ENCODE data around the gene ADRA2C. TPM values are rescaled to one million over a fixed set of nuclear protein-coding genes. Genes with fewer than 3 reads are reported as not detected.

The ADRA2C gene
- total RNA-seq, 1 donor from 2014 or later, result 1.0 TPM

- Histone ChIP-seq H3K9me3 (ENCODE audit: control insufficient read depth in 3 of 3, low read length in 3 of 3) (peaks cover 0 to 3% (median 0%) of the 10 kb centered on the region in 3 donors), H3K27ac (ENCODE audit: low read depth, low read length) (no peak overlapping the region), H3K27me3 (ENCODE audit: control insufficient read depth in 3 of 3, insufficient read depth in 3 of 3, low read length in 3 of 3) (peaks cover 73 to 83% (median 83%) of the 10 kb centered on the region in 3 donors), H3K9ac (ENCODE audit: low read depth in 1 of 3, low read length in 3 of 3) (no peak overlapping the region), H3K4me1 (ENCODE audit: control insufficient read depth in 3 of 3, insufficient read depth in 3 of 3, low read length in 3 of 3) (no peaks in the 10 kb centered on the region), H3K36me3 (ENCODE audit: control insufficient read depth in 3 of 3, insufficient read depth in 3 of 3, low read length in 3 of 3) (no peaks in the 10 kb centered on the region), H3K4me3 (ENCODE audit: low read length in 3 of 3) (no peak overlapping the region)
Measured at GRCh38 chr4:3773552-3774001, 7.4 kb downstream of the ADRA2C start.

GRCh38 chr4:3774253-3774883, 8.2 kb downstream of the ADRA2C start:
- Histone ChIP-seq H3K27me3 (ENCODE audit: control insufficient read depth in 3 of 3, insufficient read depth in 3 of 3, low read length in 3 of 3) (peaks cover 66 to 79% (median 75%) of the 10 kb centered on the region in 3 donors), H3K4me1 (ENCODE audit: control insufficient read depth in 3 of 3, insufficient read depth in 3 of 3, low read length in 3 of 3) (no peaks in the 10 kb centered on the region), H3K9me3 (ENCODE audit: control insufficient read depth in 3 of 3, low read length in 3 of 3) (peaks cover 0 to 3% (median 0%) of the 10 kb centered on the region in 3 donors), H3K27ac (ENCODE audit: low read depth, low read length) (no peak overlapping the region), H3K36me3 (ENCODE audit: control insufficient read depth in 3 of 3, insufficient read depth in 3 of 3, low read length in 3 of 3) (no peaks in the 10 kb centered on the region), H3K4me3 (ENCODE audit: low read length in 3 of 3) (no peak overlapping the region), H3K9ac (ENCODE audit: low read depth in 1 of 3, low read length in 3 of 3) (no peak overlapping the region)

GRCh38 chr4:3775005-3775404, 8.8 kb downstream of the ADRA2C start:
- Histone ChIP-seq H3K9me3 (ENCODE audit: control insufficient read depth in 3 of 3, low read length in 3 of 3) (peaks cover 0 to 3% (median 0%) of the 10 kb centered on the region in 3 donors), H3K27ac (ENCODE audit: low read depth, low read length) (no peak overlapping the region), H3K9ac (ENCODE audit: low read depth in 1 of 3, low read length in 3 of 3) (no peak overlapping the region), H3K36me3 (ENCODE audit: control insufficient read depth in 3 of 3, insufficient read depth in 3 of 3, low read length in 3 of 3) (no peaks in the 10 kb centered on the region), H3K4me3 (ENCODE audit: low read length in 3 of 3) (no peak overlapping the region), H3K27me3 (ENCODE audit: control insufficient read depth in 3 of 3, insufficient read depth in 3 of 3, low read length in 3 of 3) (peaks cover 59 to 76% (median 70%) of the 10 kb centered on the region in 3 donors), H3K4me1 (ENCODE audit: control insufficient read depth in 3 of 3, insufficient read depth in 3 of 3, low read length in 3 of 3) (no peaks in the 10 kb centered on the region)

GRCh38 chr4:3775576-3775975, 9.4 kb downstream of the ADRA2C start:
- Histone ChIP-seq H3K9ac (ENCODE audit: low read depth in 1 of 3, low read length in 3 of 3) (no peak overlapping the region), H3K4me3 (ENCODE audit: low read length in 3 of 3) (no peak overlapping the region), H3K4me1 (ENCODE audit: control insufficient read depth in 3 of 3, insufficient read depth in 3 of 3, low read length in 3 of 3) (no peaks in the 10 kb centered on the region), H3K27ac (ENCODE audit: low read depth, low read length) (no peak overlapping the region), H3K27me3 (ENCODE audit: control insufficient read depth in 3 of 3, insufficient read depth in 3 of 3, low read length in 3 of 3) (peaks cover 54 to 76% (median 70%) of the 10 kb centered on the region in 3 donors), H3K9me3 (ENCODE audit: control insufficient read depth in 3 of 3, low read length in 3 of 3) (peaks cover 0 to 3% (median 0%) of the 10 kb centered on the region in 3 donors), H3K36me3 (ENCODE audit: control insufficient read depth in 3 of 3, insufficient read depth in 3 of 3, low read length in 3 of 3) (no peaks in the 10 kb centered on the region)

DNA sequence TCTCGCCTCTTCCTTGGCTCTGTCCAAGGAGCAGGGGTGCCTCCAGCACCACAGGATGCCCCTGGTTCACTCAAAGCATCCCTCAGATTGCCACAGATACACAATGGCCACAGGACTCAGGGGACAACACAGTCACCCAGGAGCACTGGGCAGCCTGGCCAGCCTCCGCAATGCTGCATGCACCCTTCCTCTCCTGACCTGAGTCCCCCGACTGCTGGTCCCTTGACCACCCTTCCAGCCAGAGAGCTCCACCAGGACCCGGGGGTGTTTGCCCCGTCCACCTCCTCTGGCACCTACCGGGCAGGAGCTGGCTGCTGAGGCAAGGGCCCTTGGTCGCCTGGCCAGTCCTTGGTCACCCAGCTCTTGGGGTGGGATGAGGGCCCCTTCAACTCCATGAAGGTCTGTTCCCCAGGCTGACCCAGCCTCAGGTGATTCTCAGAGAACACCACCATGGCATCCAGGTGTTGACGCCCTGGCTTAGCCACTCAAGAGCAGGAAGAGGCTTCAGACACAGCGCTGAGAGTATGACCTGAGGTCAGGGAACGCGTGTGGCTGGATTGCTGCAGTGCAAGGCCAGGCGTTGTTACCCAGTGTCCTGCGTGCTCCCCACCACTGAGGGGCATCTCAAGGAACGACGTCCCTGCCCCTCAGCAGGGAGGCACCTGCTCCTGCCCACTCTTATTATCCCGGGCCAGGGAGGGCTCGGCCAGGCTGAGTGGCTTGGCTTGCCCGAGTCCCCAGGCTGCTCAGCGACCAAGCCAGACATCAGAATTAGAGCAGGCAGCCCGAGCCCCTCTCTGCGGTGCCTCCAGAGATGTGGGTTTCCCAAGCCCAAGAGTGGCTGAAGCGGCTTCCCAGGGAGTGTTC, 10.2 kb downstream of the ADRA2C start:
- H3K4me3 ChIP-seq (ENCODE audit: low read length in 3 of 3), result no peak overlapping the region
- H3K27ac ChIP-seq (ENCODE audit: low read depth, low read length), result no peak overlapping the region
- H3K9ac ChIP-seq (ENCODE audit: low read depth in 1 of 3, low read length in 3 of 3), result no peak overlapping the region
- peaks cover 0 to 3% (median 0%) of the 10 kb centered on the region in 3 donors for H3K9me3 ChIP-seq (ENCODE audit: control insufficient read depth in 3 of 3, low read length in 3 of 3)
- no peaks in the 10 kb centered on the region for H3K36me3 ChIP-seq (ENCODE audit: control insufficient read depth in 3 of 3, insufficient read depth in 3 of 3, low read length in 3 of 3)
- no peaks in the 10 kb centered on the region for H3K4me1 ChIP-seq (ENCODE audit: control insufficient read depth in 3 of 3, insufficient read depth in 3 of 3, low read length in 3 of 3)
- peaks cover 46 to 72% (median 65%) of the 10 kb centered on the region in 3 donors for H3K27me3 ChIP-seq (ENCODE audit: control insufficient read depth in 3 of 3, insufficient read depth in 3 of 3, low read length in 3 of 3)

- Histone ChIP-seq H3K36me3 (ENCODE audit: control insufficient read depth in 3 of 3, insufficient read depth in 3 of 3, low read length in 3 of 3) (no peaks in the 10 kb centered on the region), H3K4me1 (ENCODE audit: control insufficient read depth in 3 of 3, insufficient read depth in 3 of 3, low read length in 3 of 3) (no peaks in the 10 kb centered on the region), H3K27me3 (ENCODE audit: control insufficient read depth in 3 of 3, insufficient read depth in 3 of 3, low read length in 3 of 3) (peaks cover 45 to 70% (median 61%) of the 10 kb centered on the region in 3 donors), H3K4me3 (ENCODE audit: low read length in 3 of 3) (no peak overlapping the region), H3K9me3 (ENCODE audit: control insufficient read depth in 3 of 3, low read length in 3 of 3) (peaks cover 0 to 3% (median 0%) of the 10 kb centered on the region in 3 donors), H3K27ac (ENCODE audit: low read depth, low read length) (no peak overlapping the region), H3K9ac (ENCODE audit: low read depth in 1 of 3, low read length in 3 of 3) (no peak overlapping the region)
Measured at GRCh38 chr4:3777033-3777390, 10.8 kb downstream of the ADRA2C start.

DNA sequence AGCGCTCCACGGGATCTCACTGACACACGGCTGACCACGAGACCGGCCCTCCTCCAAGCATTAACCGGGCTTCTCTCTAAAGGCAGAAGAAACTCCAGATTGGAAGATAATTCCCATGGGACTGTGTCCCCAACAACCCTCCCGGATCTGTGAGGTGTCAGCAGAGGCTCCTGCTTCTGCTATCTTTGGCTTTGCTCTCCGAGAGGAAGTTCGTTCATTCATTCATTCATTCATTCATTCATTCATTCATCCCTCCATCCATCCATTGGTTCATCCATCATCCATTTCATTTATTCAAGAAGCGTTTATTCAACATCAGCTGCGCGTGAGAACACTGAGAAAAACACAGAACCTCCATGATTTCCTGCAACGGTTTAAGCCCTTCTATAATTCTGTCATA, 11.5 kb downstream of the ADRA2C start:
- Histone ChIP-seq H3K27me3 (ENCODE audit: control insufficient read depth in 3 of 3, insufficient read depth in 3 of 3, low read length in 3 of 3) (peaks cover 44 to 70% (median 61%) of the 10 kb centered on the region in 3 donors), H3K27ac (ENCODE audit: low read depth, low read length) (no peak overlapping the region), H3K36me3 (ENCODE audit: control insufficient read depth in 3 of 3, insufficient read depth in 3 of 3, low read length in 3 of 3) (no peaks in the 10 kb centered on the region)

GRCh38 chr4:3779509-3779908, 13.3 kb downstream of the ADRA2C start:
- H3K4me1 ChIP-seq (ENCODE audit: control insufficient read depth in 3 of 3, insufficient read depth in 3 of 3, low read length in 3 of 3), result no peaks in the 10 kb centered on the region
- H3K36me3 ChIP-seq (ENCODE audit: control insufficient read depth in 3 of 3, insufficient read depth in 3 of 3, low read length in 3 of 3), result no peaks in the 10 kb centered on the region
- H3K9ac ChIP-seq (ENCODE audit: low read depth in 1 of 3, low read length in 3 of 3), result no peak overlapping the region
- no peak overlapping the region for H3K27ac ChIP-seq (ENCODE audit: low read depth, low read length)
- no peak overlapping the region for H3K4me3 ChIP-seq (ENCODE audit: low read length in 3 of 3)
- H3K27me3 ChIP-seq (ENCODE audit: control insufficient read depth in 3 of 3, insufficient read depth in 3 of 3, low read length in 3 of 3), result peaks cover 42 to 68% (median 61%) of the 10 kb centered on the region in 3 donors
- H3K9me3 ChIP-seq (ENCODE audit: control insufficient read depth in 3 of 3, low read length in 3 of 3), result peaks cover 0 to 3% (median 0%) of the 10 kb centered on the region in 3 donors

More for the DNA sequence above, 11.5 kb downstream of the ADRA2C start:
- H3K9ac ChIP-seq (ENCODE audit: low read depth in 1 of 3, low read length in 3 of 3), result no peak overlapping the region
- no peaks in the 10 kb centered on the region for H3K4me1 ChIP-seq (ENCODE audit: control insufficient read depth in 3 of 3, insufficient read depth in 3 of 3, low read length in 3 of 3)
- no peak overlapping the region for H3K4me3 ChIP-seq (ENCODE audit: low read length in 3 of 3)
- peaks cover 0 to 3% (median 0%) of the 10 kb centered on the region in 3 donors for H3K9me3 ChIP-seq (ENCODE audit: control insufficient read depth in 3 of 3, low read length in 3 of 3)

GRCh38 chr4:3780347-3781171, 14.4 kb downstream of the ADRA2C start:
- H3K27me3 ChIP-seq (ENCODE audit: control insufficient read depth in 3 of 3, insufficient read depth in 3 of 3, low read length in 3 of 3), result peaks cover 41 to 67% (median 59%) of the 10 kb centered on the region in 3 donors
- H3K27ac ChIP-seq (ENCODE audit: low read depth, low read length), result no peak overlapping the region
- H3K4me3 ChIP-seq (ENCODE audit: low read length in 3 of 3), result no peak overlapping the region
- no peak overlapping the region for H3K9ac ChIP-seq (ENCODE audit: low read depth in 1 of 3, low read length in 3 of 3)
- H3K36me3 ChIP-seq (ENCODE audit: control insufficient read depth in 3 of 3, insufficient read depth in 3 of 3, low read length in 3 of 3), result no peaks in the 10 kb centered on the region
- H3K9me3 ChIP-seq (ENCODE audit: control insufficient read depth in 3 of 3, low read length in 3 of 3), result peaks cover 0 to 3% (median 0%) of the 10 kb centered on the region in 3 donors
- H3K4me1 ChIP-seq (ENCODE audit: control insufficient read depth in 3 of 3, insufficient read depth in 3 of 3, low read length in 3 of 3), result no peaks in the 10 kb centered on the region

All from skeletal muscle tissue (tissue), 4 donors.